Activated CD4-positive, alpha-beta T cell treated with anti-CD3 and anti-CD28 coated beads for 24 hours (primary cell): ENCODE results near the gene UNC5B.

ENCODE experiments used
- DNase-seq, 2 donors: peaks; one replicate each; pipeline ENCODE4 v3.0.0-alpha.2; 2020; ENCODE audit warnings: low read depth in 2 of 2

UNC5B gene

DNA sequence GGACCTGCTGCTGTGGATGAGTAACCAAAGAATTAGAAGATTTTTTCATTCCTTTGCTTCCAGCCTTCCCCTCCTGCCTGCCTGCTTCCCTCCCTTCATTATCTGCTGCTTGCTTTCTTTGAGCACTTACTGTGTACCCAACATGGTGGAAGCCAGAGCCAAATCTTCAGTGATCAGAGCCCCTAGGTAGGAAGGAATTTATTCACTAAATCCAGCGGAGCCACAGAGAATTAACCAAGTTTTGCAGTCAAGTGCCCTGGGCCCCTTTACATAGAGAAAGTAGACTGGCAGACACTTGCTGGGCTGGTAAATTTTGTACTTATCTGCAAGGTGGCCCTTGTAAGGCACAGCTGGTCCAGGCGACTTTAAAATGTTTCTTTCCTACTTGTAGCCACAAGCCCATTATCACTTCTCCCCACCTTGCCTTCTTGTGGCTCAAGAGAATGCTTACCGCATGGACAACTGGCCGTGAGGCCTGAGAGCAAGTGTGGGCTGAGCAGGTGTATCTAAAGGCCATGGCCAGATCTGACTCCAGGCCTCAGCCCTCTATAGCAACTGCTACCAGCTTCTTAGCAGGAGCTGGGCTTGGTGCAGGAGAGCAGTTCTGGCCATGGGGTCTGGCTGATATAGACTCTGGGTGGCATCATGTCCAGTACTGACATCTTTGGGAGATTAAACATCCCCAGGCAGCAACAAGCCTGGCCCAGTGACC, 11.1 kb downstream of the UNC5B start:
- no peak for DNase-seq

DNA sequence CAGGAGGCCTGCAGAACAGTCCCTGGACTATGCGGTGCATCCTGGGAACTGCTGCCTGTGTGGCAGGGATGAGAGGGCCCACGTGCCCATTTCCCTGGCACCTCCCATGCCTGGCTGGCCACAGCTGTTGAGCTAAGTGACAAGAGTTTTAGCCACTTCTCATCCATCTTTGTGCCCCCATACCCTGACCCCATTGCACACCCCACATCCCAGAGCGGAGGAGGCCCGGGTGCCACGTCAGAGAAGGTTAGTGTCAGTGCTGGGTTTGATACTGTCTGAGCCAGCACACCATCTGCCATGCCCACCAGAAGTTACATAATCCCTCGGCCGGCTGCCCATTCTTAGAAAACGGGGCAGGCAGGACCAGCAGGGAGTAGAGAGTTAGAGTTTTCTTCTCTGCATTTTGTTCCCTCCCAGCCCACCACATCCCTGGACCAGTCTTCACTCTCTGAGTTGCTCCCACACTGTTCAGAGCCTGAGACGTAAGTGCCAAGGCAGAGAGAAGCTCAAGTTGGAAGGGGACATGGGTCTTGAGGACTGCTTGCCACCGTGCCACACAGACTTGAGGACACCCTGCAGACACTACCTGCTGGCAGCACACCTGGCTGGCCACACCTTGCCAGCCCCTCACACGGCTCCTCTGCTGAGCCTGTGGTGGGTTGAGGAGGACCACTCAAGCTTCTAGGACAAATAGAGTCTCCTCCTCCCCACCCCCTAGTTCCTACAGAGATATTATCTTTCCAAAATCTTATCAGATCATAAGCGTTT, 13.1 kb downstream of the UNC5B start:
- no peak for DNase-seq

DNA sequence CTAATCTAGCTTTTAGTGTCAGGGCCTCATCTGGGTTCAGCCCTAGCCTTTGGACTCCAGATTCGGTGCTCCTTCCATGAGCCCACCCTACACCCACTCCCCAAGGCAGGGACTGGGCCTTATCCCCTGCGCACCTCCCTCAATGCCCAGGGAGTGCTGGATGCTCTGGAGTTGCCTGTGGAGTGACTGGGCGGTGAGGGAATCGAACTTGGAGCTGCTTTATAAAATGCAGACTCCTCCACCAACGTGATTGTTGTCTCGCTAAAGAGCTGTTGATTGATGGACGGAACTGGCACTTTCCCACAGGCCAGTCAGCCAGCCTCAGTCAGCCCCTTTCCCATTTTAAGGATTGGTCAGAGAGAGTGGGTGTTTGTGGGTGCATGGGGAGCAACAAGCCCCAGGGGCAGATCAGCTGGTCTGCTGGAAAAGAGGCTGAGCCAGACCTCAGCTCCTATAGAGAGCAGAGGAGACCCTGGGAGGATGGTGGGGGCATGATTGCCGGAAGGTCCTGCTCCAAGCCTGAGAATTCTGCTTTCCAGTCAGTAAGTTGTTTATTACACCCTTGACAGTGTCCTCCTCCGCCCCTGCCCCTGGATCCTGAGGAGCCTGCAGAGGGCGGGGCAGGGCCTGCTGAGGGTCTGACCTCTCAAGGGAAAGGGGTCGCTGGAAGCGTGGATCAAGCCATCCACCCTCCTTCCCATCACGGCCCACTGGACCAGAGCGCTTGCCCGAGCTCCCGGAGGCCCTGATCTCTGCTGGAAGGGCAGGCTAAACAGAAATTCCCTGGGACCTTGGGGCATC, 16.7 kb downstream of the UNC5B start:
- no peak for DNase-seq

DNA sequence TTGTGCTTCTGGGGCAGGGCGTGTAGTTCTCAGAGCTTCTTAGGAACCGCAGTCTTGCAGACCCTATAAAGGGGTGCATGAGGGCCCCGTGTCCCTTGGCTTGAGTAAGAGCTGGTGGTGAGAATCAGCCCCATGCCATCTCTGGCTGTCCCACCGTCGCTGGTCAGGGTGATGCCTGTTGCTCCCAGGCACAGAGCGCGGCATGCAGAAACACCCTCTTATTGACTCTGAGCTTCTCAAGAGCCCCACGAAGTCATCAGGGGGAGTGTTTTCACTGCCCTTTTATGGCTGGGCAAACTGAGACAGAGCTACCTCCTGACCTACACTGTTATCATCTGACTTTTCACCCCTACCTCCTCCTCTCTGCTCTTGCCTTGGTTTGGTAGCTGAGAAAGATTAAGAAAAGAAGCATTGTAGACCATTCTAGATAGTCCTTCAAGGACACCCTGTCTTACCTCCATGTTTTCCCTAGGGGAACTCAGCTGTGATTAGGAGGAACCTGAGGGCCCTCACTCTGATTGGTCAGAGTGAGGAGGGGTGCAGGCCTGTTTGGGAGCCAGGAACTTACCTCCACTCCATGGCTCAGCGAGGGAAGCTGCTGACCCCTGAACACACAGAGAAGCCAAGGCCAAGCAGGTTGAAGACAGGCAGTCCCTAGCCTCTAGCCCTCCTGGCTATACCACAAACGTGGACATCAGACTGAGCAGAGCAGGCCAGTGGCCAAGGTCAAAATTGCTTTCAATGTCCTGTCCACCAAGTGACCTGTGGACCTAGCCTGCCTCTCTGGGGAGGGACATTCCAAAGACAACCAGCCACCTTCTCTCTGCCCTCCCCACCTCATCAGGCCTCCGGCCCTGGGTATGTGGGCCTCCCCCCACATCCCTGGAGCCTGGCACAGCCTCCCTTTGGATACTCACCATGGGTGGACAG, 17.6 kb downstream of the UNC5B start:
- DNase-seq = no peak

DNA sequence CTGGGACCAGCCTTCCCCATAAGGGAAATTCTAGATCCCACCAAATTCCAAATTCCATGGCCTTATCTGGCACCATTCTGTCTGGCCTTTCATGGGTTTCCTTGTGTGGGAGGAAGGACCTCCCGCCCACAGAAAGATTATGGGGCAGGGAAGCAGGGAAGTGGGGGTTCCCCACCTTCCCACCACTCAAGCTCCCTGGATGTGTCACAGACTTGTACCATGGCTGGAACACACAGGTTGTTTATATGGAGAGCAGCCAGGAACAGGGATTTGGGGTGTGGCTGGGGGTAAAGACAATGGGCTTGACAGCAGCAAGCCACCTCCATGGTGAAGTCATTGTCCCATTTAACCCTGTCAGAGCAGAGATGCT, 18.3 kb downstream of the UNC5B start:
- no peak for DNase-seq

DNA sequence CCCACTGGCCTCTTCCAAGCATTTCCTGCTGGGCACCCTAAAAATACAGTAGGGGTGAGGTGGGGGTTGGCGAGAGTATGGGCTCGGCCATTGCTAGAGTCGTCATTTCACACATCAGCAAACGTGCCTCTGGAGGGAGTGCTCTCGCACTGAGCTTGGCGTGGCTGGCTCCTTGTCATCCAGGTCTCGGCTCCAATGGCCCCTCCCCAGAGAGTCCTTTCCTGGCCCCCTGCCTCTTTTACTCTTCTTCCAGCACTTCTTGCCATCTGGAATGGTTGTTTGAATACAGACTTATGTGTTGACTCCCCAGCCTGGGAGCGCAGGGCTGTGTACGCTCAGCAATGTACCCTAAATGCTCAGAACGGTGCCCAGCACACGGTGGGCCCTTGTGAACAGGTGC, 18.8 kb downstream of the UNC5B start:
- DNase-seq = no peak

DNA sequence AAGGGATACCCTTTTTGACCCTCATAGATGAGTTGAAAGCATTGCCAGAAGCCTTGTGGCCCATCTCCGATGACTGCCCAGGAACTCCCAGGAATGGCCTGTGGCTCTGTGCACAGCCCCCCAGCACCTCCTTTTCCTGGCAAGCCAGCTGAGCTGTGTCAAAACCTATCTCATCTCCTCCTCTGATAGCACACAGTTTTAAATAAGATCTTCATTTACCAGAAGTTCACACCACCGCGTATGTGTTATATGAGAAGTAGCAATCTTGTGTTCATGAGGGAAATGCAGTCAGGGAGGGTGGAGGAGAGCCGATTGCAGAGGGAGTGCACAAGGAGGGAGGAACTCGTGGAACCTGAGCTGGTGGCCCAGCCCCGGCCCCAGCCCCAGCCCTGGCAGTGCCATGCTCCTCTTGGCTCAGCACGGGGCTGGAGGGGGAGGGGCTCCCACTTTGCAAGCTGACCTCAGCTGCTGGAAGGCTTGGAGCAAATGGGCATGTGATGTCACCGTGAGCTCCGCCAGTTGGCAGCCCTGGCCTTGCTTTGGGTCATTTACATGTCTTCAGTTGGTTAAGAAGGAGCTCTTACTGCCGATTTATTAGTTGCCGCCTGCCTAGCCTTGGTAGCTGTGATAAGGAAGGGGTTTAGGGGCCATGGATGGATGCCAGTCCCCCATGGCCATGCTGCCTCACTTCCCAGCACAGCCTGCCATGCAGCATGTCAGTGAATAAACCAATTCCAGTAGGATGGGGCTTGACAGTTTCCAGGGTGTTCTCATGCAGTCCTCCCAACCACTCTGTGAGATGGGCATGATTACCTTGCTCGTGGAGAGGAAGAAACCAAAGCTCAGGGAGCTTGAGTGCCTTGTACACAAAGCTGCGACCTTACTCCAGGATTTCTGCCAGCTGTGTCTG, 20.0 kb downstream of the UNC5B start:
- DNase-seq = no peak

DNA sequence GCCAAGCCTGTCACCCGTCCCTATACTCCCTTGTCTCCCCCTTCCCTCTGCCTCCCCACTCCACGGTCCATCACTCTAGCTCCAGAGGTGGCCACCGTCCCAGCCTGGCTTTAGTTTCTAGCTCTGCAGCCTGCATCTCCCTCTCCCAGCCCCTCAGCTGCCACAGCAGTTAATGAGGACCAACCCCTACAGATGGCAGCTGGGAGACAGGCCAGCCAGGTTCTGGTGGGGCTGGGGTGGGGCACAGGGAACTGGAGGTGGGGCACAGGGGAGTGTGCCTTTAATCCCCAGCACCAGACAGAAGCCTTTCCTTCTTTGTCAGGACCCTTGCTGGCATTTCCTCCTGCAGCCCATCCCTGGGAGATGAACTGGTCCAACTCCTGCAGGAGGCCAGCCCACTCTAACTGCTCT, 21.1 kb downstream of the UNC5B start:
- DNase-seq = no peak

DNA sequence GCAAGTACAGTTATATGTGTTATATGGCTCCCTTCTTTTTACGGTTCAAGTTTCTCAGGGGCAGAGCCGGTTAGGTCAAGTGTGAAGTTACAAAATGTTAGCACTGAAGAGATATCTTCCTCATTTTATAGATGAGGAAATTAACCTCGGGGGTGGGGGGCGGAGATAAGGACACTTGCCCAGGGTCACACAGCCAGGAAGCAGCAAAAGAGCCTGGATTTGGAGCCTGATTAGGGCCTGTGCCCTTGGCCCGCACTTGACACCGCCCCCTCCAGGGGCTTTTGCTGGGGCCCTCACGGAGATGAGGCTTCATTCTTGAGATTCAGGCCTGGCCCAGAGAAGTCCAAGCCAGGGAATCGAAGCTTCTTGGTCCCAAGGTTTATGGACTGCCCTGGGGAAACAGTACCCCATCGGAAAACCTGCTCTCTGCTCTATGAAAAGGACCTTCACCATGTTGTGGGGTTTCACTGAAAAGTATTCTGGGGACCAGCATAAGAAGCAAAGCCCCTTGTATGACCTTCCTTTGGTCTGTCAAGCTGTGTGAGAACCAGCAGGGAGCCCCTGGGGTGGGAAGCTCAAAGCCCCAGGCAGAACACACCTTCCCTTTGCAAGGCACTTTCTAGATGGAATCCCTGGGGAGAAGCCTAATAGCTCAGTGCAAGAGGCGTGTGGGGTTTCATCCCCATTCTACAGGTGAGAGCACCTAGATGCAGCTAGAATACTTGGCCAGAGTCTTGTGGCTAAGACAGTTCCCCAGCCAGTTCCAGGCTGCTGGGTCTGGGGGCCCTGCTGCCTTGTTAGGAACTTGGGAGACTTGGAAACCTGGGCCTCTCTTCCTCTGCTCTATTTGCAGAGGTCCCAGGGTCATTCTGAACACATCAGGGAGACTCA, 21.9 kb downstream of the UNC5B start:
- DNase-seq = no peak

DNA sequence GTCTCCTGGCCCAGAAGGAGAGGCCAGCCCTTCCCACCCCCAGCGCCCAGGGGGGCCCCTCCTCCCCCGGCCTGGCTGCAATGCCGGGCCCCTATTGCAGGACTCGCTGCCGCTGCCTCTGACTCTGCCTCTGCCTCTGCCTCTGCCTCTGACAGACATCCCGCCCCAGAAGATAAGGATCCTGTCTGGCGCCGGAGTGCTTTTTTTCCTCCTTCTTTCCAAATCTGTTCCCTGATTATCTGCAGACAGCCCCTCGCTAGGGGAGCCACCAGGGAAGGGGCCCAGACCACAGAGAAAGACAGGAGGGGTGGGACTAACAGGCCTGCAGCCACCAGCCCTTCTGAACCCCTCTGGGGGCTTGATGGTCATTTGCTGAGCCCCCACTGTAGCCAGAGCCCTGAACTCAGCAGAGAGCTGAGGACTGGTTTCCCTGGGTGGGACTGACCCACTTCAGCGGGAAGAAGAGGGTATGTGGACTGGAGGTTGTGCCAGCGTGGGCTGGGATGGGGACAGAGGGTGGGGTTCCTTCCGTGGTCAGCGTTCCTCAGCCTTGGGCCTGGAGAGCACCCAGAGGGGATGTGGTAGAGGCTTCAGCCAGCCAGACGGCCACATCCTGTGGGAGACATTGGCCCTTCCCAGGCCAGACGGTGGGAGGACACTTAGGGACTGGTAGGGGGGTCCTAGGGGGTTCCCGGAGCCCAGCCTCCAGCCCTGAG, 22.8 kb downstream of the UNC5B start:
- DNase-seq = no peak

DNA sequence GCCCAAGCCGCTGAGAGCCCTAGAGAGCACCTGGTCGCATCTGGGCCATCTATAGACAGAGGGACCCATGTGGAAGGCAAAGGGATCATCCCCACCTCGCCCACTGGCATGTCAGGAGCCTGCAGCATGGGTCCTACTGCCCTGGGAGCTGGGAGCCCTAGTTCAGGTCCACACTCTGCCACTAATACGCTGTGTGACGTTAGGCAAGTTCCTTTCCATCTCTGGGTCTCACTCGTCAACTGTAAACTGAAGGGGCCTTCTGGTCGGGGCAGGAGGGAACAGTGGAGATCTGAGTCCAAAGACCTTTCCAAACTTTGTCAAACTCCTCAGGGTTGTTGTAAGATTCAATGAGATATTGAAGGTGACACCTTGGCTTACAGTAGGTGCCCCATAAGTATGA, 23.4 kb downstream of the UNC5B start:
- DNase-seq = no peak

DNA sequence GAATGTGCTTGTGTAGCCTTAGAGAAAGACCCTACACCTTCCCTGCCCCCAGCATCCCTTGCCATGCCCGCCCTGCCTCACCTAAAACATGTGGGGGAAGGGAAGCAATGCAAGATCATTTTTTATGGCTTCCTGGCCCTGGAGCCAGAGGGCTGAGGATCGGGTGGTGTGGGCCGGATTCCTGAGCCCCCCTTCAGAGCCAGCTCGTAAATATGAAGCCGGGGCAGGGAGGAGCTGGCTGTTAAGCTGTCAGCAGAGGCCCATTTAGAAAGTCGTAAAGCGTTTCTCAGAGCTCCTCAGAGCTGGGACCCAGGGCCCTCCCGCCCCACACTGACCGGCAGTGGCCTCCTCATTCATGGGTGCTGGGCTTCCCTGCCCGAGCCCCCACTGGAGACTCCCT, 23.9 kb downstream of the UNC5B start:
- DNase-seq = no peak

DNA sequence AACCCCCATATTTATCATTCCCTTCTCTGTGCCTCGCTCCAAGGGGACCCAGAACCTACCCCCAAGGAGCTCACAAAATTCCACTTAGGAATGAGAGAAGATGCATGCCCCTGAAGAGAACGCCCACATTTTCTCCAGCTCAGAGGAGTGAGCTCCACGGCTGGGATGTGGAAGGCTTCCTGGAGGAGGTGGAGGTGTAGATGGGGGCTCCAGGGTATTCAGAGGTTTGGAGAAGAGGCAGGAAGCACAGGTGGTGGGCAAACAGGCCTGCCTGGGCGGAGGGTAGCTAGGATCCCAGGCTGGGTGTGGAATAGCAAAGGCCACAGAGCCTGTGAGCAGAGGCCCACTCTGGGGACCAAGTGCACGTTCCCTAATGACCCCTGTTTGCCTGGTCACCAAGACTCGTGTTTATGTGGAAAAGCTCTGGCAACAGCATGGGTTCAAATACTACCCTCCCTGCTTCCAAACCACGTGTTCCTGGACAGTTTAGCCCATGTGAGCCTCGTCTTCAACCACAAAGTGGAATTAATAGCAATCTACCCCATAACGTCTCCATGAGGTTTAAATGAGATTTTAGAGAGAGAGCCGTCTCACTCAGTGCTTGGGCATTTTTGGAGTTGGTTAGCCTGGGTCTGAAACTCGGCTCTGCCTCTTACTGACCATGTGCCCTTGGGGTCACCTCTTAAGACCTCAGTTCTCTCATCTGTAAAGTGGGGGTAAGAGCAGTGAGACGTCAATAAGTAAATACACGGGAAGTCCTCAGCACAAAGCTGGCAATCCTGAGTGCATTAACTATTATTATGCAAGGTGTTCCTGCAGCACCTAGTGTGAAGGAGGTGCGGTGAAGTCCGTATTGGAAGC, 24.7 kb downstream of the UNC5B start:
- no peak for DNase-seq

DNA sequence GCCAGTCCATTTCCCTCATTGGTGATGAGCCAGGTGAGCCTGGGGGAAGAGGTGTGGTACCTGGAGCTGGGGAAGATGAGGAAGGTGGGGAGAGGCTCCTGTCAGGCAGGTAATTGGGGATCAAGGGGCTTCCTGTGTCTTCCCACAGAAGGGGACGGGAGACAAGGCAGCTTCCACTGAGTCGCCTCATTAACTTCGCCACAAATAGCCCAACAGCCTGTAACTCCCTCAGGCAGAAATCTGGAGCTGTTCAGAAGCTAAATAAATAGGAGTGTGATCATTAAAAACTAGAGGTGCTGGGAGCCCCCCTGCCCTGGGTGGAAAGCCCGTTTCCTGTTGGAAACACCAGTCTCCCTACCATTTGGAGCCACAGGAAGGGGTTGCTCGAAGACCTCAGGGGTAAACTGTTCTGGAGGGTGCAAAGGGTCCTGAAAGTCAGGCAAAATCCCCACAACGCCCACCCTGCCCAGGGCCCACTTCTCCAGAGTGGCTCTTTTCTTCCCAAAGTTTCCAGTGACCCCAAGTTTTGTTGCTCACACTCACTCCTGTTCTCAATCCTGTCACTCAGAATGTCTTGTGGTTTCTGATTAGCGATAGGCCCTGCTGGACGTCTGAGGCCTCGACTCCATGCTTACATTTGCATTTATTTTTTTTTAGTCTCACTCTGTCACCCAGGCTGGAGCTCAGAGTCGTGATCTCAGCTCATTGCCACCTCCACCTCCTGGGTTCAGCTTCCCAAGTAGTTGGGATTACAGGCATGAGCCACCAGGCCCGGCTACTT, 25.7 kb downstream of the UNC5B start:
- DNase-seq = no peak

DNA sequence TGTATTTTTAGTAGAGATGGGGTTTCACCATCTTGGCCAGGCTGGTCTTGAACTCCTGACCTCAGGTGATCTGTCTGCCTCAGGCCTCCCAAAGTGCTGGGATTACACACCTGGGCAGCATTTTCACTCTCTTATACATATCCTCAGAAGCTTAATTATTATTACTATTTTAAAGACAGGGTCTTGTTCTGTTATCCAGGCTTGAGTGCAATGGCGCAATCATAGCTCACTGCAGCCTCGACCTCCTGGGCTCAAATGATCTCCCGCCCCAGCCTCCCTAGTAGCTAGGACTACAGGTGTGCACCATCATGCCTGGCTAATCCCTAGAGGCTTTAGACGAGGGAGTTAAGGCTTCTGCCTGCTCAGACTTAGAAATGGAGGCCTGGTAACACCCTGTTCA, 26.3 kb downstream of the UNC5B start:
- DNase-seq = no peak

DNA sequence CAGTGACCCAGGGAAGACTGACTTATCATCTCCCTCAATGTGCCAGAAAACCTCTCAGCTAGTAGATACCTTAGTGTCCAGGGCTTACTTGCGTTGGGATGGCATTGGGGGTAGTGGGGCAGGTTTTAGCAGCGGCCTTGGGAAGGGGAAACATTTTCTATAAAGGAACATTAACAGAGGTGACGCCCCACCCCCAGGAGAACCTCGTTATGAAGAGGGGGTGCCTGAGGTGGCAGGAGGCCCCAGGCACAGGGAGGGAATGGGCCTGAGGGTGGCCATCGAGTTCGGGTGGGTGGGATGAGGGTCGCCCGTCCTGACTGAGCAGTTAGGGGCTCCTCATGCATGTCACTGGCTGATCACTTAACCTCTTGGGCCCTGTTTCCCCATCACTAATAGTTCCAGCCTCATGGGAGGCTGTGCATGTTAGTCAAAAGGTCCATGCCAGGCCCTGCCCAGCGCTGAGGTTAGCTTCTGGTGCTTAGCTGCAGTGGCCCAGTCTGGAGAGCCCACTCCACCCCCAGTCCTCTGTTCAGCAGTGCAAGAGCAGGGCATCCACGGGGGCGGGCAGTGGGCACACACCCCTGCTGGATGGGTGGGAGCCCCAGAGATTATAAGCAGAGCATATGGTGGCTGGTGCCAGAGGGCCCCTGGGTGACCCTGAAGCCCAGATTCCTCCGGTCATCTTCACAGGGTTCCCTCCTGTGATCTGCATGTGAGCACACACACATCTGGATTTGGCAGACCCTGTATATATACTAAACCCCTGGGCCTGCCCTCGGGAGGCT, 27.0 kb downstream of the UNC5B start:
- no peak for DNase-seq
